Suprapubic skin (tissue), 4 donors: Measurements from ENCODE around the gene LOC128125822.

Experiments
- DNase-seq, 2 donors: peaks; one replicate each; pipeline ENCODE4 v3.0.0-alpha.2; 2019; ENCODE audit warnings: low spot score in 2 of 2
- H3K27ac ChIP-seq: fragments of 200-600 bp; sonication (generic); one replicate; pipeline ENCODE4 v1.5.1; 2019
- H3K27me3 ChIP-seq: fragments of 200-600 bp; sonication (generic); one replicate; pipeline ENCODE4 v1.5.1; 2019
- H3K36me3 ChIP-seq: fragments of 200-600 bp; sonication (generic); one replicate; pipeline ENCODE4 v1.5.1; 2019
- H3K4me1 ChIP-seq: fragments of 200-600 bp; sonication (generic); one replicate; pipeline ENCODE4 v1.5.1; 2019
- H3K4me3 ChIP-seq: fragments of 200-600 bp; sonication (generic); one replicate; pipeline ENCODE4 v1.5.1; 2019; ENCODE audit warnings: mild to moderate bottlenecking
- H3K9me3 ChIP-seq: fragments of 200-600 bp; sonication (generic); one replicate; pipeline ENCODE4 v1.5.1; 2019
- EP300 ChIP-seq: sonication (generic); formaldehyde crosslinking; IDR thresholded peaks from one replicate; pipeline ENCODE4 v1.6.1; 2017; ENCODE audit warnings: antibody characterized with exemption
- POLR2A ChIP-seq, 2 donors: fragments of 450-650 bp; IDR thresholded peaks; one replicate each; pipeline ENCODE4 v1.6.1; 2017; ENCODE audit warnings: antibody characterized with exemption in 2 of 2, mild to moderate bottlenecking in 2 of 2, moderate library complexity in 2 of 2
- POLR2AphosphoS5 ChIP-seq, 3 donors: sonication (generic); formaldehyde crosslinking; IDR thresholded peaks; one replicate each; pipeline ENCODE4 v1.6.1; 2017; ENCODE audit warnings: antibody characterized with exemption in 3 of 3
- WGBS: methylation state at CpG from one replicate; pipeline ENCODE4 v1.1.5; 2018; 5-methylcytosine and 5-hydroxymethylcytosine counted together
- TF ChIP-seq, protein P1 (sequence below), 2 donors: fragments of 200-600 bp in 1 of 2; fragments of 450-650 bp in 1 of 2; sonication (generic) in 1 of 2; IDR thresholded peaks; one replicate each; pipeline ENCODE4 v1.5.1; 2016 to 2019; ENCODE audit warnings: antibody characterized with exemption in 2 of 2, mild to moderate bottlenecking in 1 of 2, moderate library complexity in 1 of 2

LOC128125822 gene

GRCh38 chr6:63572747-63573075, 431 bp downstream of the LOC128125822 start:
- no peak for DNase-seq
- Histone ChIP-seq H3K27me3 (no peaks in the 10 kb centered on the region), H3K4me1 (peaks cover 30% of the 10 kb centered on the region), H3K4me3 (peak overlapping the region; percentile 97), H3K36me3 (peaks cover 14% of the 10 kb centered on the region), H3K9me3 (peaks cover under 1% of the 10 kb centered on the region), H3K27ac (peak overlapping the region; percentile 100)
- no CpG with 5 or more reads among the region's 42 CpGs for WGBS
- TF ChIP-seq POLR2AphosphoS5 (IDR thresholded peaks at IDR 0.05): no peak
- TF ChIP-seq, protein P1, sequence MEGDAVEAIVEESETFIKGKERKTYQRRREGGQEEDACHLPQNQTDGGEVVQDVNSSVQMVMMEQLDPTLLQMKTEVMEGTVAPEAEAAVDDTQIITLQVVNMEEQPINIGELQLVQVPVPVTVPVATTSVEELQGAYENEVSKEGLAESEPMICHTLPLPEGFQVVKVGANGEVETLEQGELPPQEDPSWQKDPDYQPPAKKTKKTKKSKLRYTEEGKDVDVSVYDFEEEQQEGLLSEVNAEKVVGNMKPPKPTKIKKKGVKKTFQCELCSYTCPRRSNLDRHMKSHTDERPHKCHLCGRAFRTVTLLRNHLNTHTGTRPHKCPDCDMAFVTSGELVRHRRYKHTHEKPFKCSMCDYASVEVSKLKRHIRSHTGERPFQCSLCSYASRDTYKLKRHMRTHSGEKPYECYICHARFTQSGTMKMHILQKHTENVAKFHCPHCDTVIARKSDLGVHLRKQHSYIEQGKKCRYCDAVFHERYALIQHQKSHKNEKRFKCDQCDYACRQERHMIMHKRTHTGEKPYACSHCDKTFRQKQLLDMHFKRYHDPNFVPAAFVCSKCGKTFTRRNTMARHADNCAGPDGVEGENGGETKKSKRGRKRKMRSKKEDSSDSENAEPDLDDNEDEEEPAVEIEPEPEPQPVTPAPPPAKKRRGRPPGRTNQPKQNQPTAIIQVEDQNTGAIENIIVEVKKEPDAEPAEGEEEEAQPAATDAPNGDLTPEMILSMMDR (IDR thresholded peaks at IDR 0.05): no peak
- no peak for TF ChIP-seq EP300
- TF ChIP-seq POLR2A (IDR thresholded peaks at IDR 0.05): no peak

GRCh38 chr6:63573076-63573898, 1.0 kb downstream of the LOC128125822 start:
- Histone ChIP-seq H3K27me3 (no peaks in the 10 kb centered on the region), H3K36me3 (peaks cover 18% of the 10 kb centered on the region), H3K4me1 (peaks cover 30% of the 10 kb centered on the region), H3K4me3 (peak overlapping the region; percentile 97), H3K9me3 (no peaks in the 10 kb centered on the region), H3K27ac (peak overlapping the region; percentile 100)
- TF ChIP-seq POLR2A (IDR thresholded peaks at IDR 0.05) (peak in 1 of 2 donors; percentile 41), EP300 (no peak), POLR2AphosphoS5 (IDR thresholded peaks at IDR 0.05) (peak in 1 of 3 donors; percentile 88)
- TF ChIP-seq, protein P1 (IDR thresholded peaks at IDR 0.05): no peak
- WGBS: 0% methylated on average over 10 of the region's 86 CpGs
- peak; percentile 91 to 93 for DNase-seq

GRCh38 chr6:63573899-63574553, 1.7 kb downstream of the LOC128125822 start:
- no peaks in the 10 kb centered on the region for H3K27me3 ChIP-seq
- TF ChIP-seq EP300: no peak
- no peak for TF ChIP-seq POLR2A (IDR thresholded peaks at IDR 0.05)
- TF ChIP-seq, protein P1 (IDR thresholded peaks at IDR 0.05): peak; percentile 32 to 49
- H3K27ac ChIP-seq: peak overlapping the region; percentile 100
- peaks cover 26% of the 10 kb centered on the region for H3K36me3 ChIP-seq
- no peak for DNase-seq
- H3K4me3 ChIP-seq: peak overlapping the region; percentile 97
- WGBS: 9% methylated on average over 10 of the region's 10 CpGs
- H3K4me1 ChIP-seq: peaks cover 30% of the 10 kb centered on the region
- H3K9me3 ChIP-seq: no peaks in the 10 kb centered on the region

GRCh38 chr6:63574554-63574900, 2.2 kb downstream of the LOC128125822 start:
- Histone ChIP-seq H3K4me3 (peak overlapping the region; percentile 97), H3K9me3 (no peaks in the 10 kb centered on the region), H3K4me1 (peaks cover 30% of the 10 kb centered on the region), H3K27ac (no peak overlapping the region), H3K27me3 (no peaks in the 10 kb centered on the region), H3K36me3 (peaks cover 31% of the 10 kb centered on the region)
- TF ChIP-seq POLR2A (IDR thresholded peaks at IDR 0.05) (no peak), EP300 (no peak)
- TF ChIP-seq, protein P1 (IDR thresholded peaks at IDR 0.05): no peak
- 58% methylated on average over 2 of the region's 2 CpGs for WGBS
- DNase-seq: no peak

DNA sequence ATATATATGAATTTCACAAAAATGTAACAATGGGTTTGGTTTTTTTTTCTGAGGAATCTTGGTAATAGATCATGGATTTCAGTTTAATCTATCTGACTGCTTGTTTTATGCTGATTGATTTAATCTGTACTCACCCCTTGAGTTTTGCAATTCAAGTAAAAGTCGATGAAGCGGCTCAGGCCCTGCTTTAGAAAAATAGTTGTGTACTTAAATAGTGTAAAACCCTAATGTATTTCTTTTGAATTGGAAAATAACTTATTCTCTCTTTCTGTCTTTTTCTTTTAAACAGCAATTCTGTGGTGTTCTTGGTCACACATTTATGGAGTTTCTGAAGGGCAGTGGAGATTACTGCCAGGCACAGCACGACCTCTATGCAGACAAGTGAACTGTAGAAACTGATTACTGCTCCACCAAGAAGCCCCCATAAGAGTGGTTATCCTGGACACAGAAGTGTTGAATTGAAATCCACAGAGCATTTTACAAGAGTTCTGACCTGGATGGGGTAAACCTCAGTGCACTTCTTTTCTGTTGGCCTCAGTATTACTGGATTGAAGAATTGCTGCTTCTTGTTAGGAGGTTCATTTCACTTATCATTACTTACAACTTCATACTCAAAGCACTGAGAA, 4.0 kb downstream of the LOC128125822 start:
- WGBS: 88% methylated on average over 3 of the region's 3 CpGs
- peaks cover 48% of the 10 kb centered on the region for H3K36me3 ChIP-seq
- no peak overlapping the region for H3K27ac ChIP-seq
- TF ChIP-seq POLR2A (IDR thresholded peaks at IDR 0.05) (no peak), EP300 (no peak), POLR2AphosphoS5 (IDR thresholded peaks at IDR 0.05) (no peak)
- TF ChIP-seq, protein P1 (IDR thresholded peaks at IDR 0.05): no peak
- DNase-seq: no peak
- H3K4me3 ChIP-seq: no peak overlapping the region
- H3K9me3 ChIP-seq: no peaks in the 10 kb centered on the region
- no peaks in the 10 kb centered on the region for H3K27me3 ChIP-seq
- peaks cover 28% of the 10 kb centered on the region for H3K4me1 ChIP-seq
